ENCODE data around the gene DUS2. TPM values are rescaled to one million over a fixed set of nuclear protein-coding genes. Genes with fewer than 3 reads are reported as not detected.

The DUS2 gene
- total and polyA plus RNA-seq, 4 donors = 6.9 to 10.7 (median 7.9) TPM

GRCh38 chr16:67989322-67990017 lies 33.6 kb upstream of the DUS2 start:
- no peaks in the 10 kb centered on the region for H3K9me3 ChIP-seq (ENCODE audit: control insufficient read depth in 4 of 4, low read length in 3 of 4)
- no peaks in the 10 kb centered on the region for H3K27me3 ChIP-seq (ENCODE audit: control insufficient read depth in 4 of 4, insufficient read depth in 4 of 4, low read length in 3 of 4)
- WGBS = 90% methylated on average over 8 of the region's 8 CpGs
- no peak overlapping the region for H3K9ac ChIP-seq (ENCODE audit: low read depth in 1 of 2, low read length in 2 of 2)
- no peak overlapping the region for H3K27ac ChIP-seq (ENCODE audit: low read depth in 1 of 2, low read length in 2 of 2)
- TF ChIP-seq FOXA1 (IDR thresholded peaks at IDR 0.05) (no peak), NR2F2 (IDR thresholded peaks at IDR 0.05) (no peak), GABPA (IDR thresholded peaks at IDR 0.05 in 1 of 2, conservative IDR thresholded peaks at IDR 0.05 in 1 of 2) (no peak), REST (IDR thresholded peaks at IDR 0.05) (no peak), RAD21 (IDR thresholded peaks at IDR 0.05) (no peak)
- TF ChIP-seq, protein P1, sequence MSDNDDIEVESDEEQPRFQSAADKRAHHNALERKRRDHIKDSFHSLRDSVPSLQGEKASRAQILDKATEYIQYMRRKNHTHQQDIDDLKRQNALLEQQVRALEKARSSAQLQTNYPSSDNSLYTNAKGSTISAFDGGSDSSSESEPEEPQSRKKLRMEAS (IDR thresholded peaks at IDR 0.05) = no peak
- DNase-seq (ENCODE audit: low spot score) = no peak
- no peak overlapping the region for H3K4me3 ChIP-seq (ENCODE audit: low read depth in 1 of 3, low read length in 3 of 3)
- H3K4me1 ChIP-seq (ENCODE audit: control insufficient read depth in 4 of 4, insufficient read depth in 4 of 4, low read length in 3 of 4) = peaks cover 2 to 11% (median 7%) of the 10 kb centered on the region in 4 donors
- H3K36me3 ChIP-seq (ENCODE audit: control insufficient read depth in 4 of 4, insufficient read depth in 3 of 4, low read depth in 1 of 4, low read length in 3 of 4) = no peaks in the 10 kb centered on the region

DNA sequence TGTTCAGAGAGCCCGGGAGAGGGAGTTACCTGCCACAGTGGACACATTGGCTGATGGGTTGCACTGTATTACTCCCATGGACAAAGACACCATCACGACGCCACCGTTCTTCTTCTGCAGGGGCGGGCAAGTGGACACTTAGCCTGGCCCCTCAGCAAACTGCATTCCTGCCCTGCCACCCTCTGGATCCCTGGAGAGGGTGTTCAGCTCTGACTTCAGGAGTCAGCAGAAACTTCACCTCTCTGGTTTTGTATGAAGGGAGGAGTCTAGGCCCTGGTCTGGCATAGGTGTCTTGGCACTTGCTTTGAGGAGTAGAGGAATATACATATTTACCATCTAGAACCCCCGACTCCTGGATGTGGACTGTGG lies 33.1 kb upstream of the DUS2 start:
- Histone ChIP-seq H3K9me3 (ENCODE audit: control insufficient read depth in 4 of 4, low read length in 3 of 4) (no peaks in the 10 kb centered on the region), H3K36me3 (ENCODE audit: control insufficient read depth in 4 of 4, insufficient read depth in 3 of 4, low read depth in 1 of 4, low read length in 3 of 4) (no peaks in the 10 kb centered on the region), H3K27ac (ENCODE audit: low read depth in 1 of 2, low read length in 2 of 2) (no peak overlapping the region), H3K4me1 (ENCODE audit: control insufficient read depth in 4 of 4, insufficient read depth in 4 of 4, low read length in 3 of 4) (peaks cover 2 to 11% (median 7%) of the 10 kb centered on the region in 4 donors), H3K27me3 (ENCODE audit: control insufficient read depth in 4 of 4, insufficient read depth in 4 of 4, low read length in 3 of 4) (no peaks in the 10 kb centered on the region), H3K9ac (ENCODE audit: low read depth in 1 of 2, low read length in 2 of 2) (no peak overlapping the region), H3K4me3 (ENCODE audit: low read depth in 1 of 3, low read length in 3 of 3) (no peak overlapping the region)
- no peak for DNase-seq (ENCODE audit: low spot score)
- 76% methylated on average over 6 of the region's 6 CpGs for WGBS
- peak in 1 of 2 donors; percentile 27 for TF ChIP-seq RAD21 (IDR thresholded peaks at IDR 0.05)
- TF ChIP-seq HNF4G (IDR thresholded peaks at IDR 0.05) = no peak

- WGBS = 72% methylated on average over 20 of the region's 20 CpGs
- H3K4me1 ChIP-seq (ENCODE audit: control insufficient read depth in 4 of 4, insufficient read depth in 4 of 4, low read length in 3 of 4) = peaks cover 2 to 11% (median 7%) of the 10 kb centered on the region in 4 donors
Measured at GRCh38 chr16:67992661-67993206, 30.4 kb upstream of the DUS2 start.

More at GRCh38 chr16:67992661-67993206, 30.4 kb upstream of the DUS2 start:
- no peak overlapping the region for H3K9ac ChIP-seq (ENCODE audit: low read depth in 1 of 2, low read length in 2 of 2)
- TF ChIP-seq REST (IDR thresholded peaks at IDR 0.05) (no peak), NR2F2 (IDR thresholded peaks at IDR 0.05) (no peak), SP1 (IDR thresholded peaks at IDR 0.05) (no peak), ZBTB33 (IDR thresholded peaks at IDR 0.05) (no peak), TAF1 (conservative IDR thresholded peaks at IDR 0.05) (no peak), HNF4G (IDR thresholded peaks at IDR 0.05) (no peak)
- TF ChIP-seq, protein P1 (IDR thresholded peaks at IDR 0.05) = no peak
- no peak for DNase-seq (ENCODE audit: low spot score)
- no peak overlapping the region for H3K27ac ChIP-seq (ENCODE audit: low read depth in 1 of 2, low read length in 2 of 2)
- H3K4me3 ChIP-seq (ENCODE audit: low read depth in 1 of 3, low read length in 3 of 3) = no peak overlapping the region
- no peaks in the 10 kb centered on the region for H3K9me3 ChIP-seq (ENCODE audit: control insufficient read depth in 4 of 4, low read length in 3 of 4)
- H3K27me3 ChIP-seq (ENCODE audit: control insufficient read depth in 4 of 4, insufficient read depth in 4 of 4, low read length in 3 of 4) = no peaks in the 10 kb centered on the region
- H3K36me3 ChIP-seq (ENCODE audit: control insufficient read depth in 4 of 4, insufficient read depth in 3 of 4, low read depth in 1 of 4, low read length in 3 of 4) = no peaks in the 10 kb centered on the region
